Fibroblast of skin of abdomen (primary cell): ENCODE measurements around the gene ASIC1.
A peak's percentile ranks its signal among the peaks of the same experiment; 100 is the strongest.
"Not testable (repeated sequence)": the region's sequence is repeated elsewhere in the genome, so short reads cannot be mapped to it uniquely, and the experiment has no call there.

Experiments
- DNase-seq: peaks from one replicate; pipeline ENCODE4 v3.0.0-alpha.2; 2013

ASIC1 gene

DNA sequence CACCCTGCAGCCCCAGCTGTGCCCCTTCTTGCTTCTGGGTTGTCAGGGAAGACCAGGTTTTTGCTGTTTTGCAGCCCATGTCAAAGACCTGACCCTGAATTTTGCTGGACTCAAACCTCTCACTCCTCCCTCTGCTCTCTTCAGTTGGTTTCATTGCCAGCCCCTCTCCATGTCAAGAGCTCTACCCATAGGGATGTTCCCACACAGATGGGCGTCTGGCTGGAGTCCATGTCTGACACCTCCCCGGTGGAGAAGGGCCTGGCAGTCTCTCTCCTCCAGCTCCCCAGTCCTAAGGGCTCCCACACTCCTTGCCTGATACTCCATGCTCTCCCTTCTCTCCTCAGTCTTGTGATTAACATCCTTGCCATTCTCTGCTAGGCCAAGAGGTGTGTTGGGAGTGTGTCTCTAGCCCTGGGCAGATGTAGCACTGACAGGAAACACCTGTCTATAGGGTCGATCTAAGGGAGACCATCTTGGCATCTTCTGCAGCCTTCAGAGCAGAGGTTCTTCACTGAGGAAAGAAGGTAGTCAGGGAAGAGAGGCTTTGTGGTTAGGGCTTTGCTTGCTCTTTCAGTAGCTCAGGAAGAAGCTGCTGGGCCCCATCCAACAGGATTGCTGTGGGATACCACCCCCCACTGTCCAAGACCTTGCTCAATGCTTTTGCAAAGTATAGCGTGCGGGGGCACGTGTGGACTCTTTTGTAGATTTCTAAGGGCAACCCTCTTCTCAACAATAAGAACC is 4.7 kb downstream of the ASIC1 start:
- DNase-seq: peak; percentile 61

DNA sequence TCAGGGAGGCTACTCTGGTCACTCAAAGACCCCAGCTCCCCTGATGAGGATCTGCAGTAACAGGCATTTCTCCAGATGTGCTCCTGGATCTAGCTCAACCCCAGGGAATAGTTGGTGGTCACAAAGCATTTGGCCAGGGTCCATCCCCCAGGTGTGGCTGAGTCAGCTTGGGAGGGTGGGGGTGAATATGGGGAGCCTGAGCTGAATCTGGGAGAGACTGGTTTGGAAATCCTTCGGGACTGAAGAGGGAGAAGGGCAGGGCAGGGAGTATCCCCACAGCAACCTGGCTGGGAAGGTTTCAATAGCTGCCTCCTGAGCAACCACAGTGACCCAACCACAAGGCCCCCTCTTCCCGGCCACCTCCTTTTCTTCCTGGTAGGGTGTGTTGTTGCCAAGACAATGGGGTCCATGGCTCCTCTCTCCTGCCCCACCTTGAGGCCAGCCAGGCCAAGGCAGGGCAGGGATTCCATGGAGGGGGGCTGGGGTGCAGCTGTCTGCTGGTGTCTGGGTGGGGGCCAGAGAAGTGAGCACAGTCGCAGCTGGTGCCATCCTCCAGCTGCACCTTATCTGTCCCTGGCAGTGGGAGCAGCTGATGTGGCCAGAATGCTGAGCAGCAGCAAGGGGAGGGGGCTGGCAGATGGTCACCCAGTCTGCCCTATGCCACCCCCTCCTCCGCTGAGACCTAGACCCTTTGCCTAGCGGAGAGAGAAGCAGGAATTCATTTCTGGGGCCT is 5.5 kb downstream of the ASIC1 start:
- peak; percentile 34 for DNase-seq

- DNase-seq: peak; percentile 39
Measured at GRCh38 chr12:50065726-50066310, 8.4 kb downstream of the ASIC1 start.

- peak; percentile 93 for DNase-seq
Measured at GRCh38 chr12:50066402-50066801, 9.0 kb downstream of the ASIC1 start.

DNA sequence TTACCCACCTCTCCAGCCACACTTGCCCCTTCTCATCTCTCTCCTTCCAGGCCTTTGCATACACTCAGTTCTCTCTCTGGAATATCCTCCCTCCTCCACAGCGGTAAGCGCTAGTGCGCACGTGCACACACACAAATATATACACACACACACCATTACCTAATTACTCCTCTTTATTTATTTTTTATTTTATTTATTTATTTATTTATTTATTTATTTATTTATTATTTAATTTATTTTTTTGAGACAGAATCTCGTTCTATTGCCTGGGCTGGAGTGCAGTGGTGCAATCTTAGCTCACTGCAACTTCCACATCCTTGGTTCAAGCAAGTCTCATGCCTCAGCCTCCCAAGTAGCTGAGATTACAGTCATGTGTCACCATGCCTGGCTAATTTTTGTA is 11.7 kb downstream of the ASIC1 start:
- DNase-seq: no peak

GRCh38 chr12:50069539-50069938 is 12.1 kb downstream of the ASIC1 start:
- DNase-seq: no peak

DNA sequence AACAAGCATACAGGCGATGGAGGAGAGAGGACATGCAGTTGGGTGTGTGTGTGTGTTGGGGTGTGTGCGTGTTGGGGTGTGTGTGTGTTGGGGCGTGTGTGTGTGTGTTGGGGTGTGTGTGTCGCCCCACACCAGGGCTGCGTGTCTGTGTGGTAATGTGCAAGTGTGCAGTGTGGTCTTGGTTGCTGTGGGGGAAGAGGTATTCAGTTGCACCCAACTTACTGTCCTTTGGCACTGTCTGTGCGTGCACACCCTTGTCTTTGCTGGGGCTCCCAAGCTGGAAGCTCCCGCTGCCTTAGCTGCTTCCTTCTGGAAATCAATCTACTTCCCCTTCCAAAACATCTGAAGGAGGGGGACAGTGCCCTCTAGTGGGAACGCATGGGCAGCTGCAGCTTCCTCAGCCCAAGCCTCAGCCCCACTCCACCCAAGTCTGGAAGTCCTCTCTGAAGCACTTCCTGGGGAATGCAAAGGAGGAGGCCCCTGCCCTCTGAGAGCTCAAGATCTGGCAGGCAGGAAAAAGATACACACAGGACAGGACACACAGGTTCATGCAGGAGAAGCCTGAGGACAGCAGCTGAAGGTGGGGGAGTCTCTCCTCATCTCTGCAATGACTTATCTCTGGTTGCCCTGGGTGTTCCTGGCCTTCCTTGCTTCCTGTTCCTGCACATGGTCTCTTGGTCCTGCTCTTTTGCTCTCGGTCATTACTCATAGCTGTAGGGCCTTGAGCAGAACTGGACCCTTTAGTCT is 13.1 kb downstream of the ASIC1 start:
- peak; percentile 78 for DNase-seq

GRCh38 chr12:50072198-50072907 is 15.0 kb downstream of the ASIC1 start:
- no peak for DNase-seq

DNA sequence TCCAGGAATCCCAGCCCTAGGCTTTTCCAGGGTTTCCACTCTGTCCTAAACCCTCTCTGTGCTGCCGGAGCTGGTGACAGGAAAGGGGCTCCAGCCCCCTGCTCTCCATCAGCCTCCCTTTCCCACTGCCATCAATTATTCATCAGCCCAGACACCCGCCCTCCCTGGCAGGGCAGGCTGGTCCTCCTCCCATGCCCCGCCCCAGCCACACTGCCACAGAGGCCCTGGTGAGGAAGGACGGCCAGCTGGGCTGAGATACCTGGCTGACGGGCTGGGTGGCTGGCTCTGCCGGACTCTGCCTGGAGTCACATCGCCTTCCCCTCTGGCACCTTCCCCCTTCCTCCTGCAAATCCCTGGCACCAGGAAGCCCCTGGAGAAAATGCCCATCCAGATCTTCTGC is 15.8 kb downstream of the ASIC1 start:
- no peak for DNase-seq

GRCh38 chr12:50073712-50074111 is 16.3 kb downstream of the ASIC1 start:
- DNase-seq: no peak

GRCh38 chr12:50074936-50075807 is 17.8 kb downstream of the ASIC1 start:
- DNase-seq: peak; percentile 76

GRCh38 chr12:50075808-50076170 is 18.4 kb downstream of the ASIC1 start:
- DNase-seq: no peak

DNA sequence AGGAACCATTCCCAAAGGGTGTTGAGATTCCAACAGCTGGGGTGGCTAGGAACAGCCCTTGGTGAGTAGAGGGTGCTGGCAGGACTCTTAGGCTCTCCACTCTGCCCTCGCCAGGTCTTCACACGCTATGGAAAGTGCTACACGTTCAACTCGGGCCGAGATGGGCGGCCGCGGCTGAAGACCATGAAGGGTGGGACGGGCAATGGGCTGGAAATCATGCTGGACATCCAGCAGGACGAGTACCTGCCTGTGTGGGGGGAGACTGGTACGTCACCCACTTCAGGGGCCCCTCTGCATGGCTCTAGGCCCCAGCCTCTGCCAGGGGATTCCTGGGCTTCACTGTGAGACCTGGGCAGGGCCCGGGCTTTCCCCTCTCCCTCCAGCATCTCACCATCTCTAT is 19.7 kb downstream of the ASIC1 start:
- DNase-seq: no peak

DNA sequence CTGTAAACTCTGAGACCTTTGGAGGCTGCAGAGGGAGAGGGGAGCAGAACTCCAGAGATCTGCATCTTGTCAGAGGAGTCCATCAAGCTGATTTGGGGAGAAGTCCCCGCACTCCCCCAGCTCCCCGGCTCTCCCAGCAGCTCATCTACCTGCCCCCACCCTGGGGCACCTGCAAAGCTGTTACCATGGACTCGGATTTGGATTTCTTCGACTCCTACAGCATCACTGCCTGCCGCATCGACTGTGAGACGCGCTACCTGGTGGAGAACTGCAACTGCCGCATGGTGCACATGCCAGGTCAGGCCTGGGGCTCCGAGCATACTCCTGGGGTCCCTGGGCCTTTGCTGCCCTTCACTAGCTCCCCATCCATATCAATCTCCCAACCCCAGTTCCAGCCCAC is 20.9 kb downstream of the ASIC1 start:
- no peak for DNase-seq

DNA sequence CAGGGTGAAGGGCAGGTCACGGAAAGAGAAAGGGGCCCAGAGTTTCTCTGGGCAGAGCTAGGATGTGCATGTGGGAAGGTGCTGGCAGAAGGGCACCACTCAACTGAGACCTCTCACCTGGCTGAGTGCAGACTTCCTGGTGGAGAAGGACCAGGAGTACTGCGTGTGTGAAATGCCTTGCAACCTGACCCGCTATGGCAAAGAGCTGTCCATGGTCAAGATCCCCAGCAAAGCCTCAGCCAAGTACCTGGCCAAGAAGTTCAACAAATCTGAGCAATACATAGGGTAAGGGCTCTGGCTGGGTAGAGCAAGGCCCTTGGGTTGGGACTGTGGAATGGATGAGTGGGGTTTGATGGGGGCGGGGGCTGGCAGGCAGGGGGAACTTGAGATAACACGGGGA is 22.4 kb downstream of the ASIC1 start:
- no peak for DNase-seq

DNA sequence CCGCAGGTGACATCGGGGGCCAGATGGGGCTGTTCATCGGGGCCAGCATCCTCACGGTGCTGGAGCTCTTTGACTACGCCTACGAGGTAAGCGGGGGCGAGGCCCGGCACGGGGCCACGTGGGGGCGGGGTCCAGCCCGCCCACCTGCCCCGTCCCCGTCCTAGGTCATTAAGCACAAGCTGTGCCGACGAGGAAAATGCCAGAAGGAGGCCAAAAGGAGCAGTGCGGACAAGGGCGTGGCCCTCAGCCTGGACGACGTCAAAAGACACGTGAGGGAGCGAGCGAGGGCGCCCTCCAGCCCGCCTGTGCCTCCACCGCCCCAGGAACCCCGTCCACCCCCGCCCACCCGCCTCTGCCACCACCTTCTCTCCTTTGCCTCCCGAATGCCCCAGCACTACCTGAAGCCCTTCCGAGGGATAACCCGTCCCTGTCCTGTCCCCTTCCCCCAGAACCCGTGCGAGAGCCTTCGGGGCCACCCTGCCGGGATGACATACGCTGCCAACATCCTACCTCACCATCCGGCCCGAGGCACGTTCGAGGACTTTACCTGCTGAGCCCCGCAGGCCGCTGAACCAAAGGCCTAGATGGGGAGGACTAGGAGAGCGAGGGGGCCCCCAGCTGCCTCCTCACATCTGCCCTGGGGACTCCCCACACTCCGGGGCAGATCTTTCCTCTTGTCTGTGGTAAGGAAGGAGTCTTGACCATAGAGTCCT is 23.9 kb downstream of the ASIC1 start:
- DNase-seq: no peak

- no peak for DNase-seq
Measured at GRCh38 chr12:50082644-50083043, 25.2 kb downstream of the ASIC1 start.

GRCh38 chr12:50083301-50083700 is 25.9 kb downstream of the ASIC1 start:
- no peak for DNase-seq

- not testable (repeated sequence) for DNase-seq
Measured at GRCh38 chr12:50084409-50084774, 27.0 kb downstream of the ASIC1 start.

DNA sequence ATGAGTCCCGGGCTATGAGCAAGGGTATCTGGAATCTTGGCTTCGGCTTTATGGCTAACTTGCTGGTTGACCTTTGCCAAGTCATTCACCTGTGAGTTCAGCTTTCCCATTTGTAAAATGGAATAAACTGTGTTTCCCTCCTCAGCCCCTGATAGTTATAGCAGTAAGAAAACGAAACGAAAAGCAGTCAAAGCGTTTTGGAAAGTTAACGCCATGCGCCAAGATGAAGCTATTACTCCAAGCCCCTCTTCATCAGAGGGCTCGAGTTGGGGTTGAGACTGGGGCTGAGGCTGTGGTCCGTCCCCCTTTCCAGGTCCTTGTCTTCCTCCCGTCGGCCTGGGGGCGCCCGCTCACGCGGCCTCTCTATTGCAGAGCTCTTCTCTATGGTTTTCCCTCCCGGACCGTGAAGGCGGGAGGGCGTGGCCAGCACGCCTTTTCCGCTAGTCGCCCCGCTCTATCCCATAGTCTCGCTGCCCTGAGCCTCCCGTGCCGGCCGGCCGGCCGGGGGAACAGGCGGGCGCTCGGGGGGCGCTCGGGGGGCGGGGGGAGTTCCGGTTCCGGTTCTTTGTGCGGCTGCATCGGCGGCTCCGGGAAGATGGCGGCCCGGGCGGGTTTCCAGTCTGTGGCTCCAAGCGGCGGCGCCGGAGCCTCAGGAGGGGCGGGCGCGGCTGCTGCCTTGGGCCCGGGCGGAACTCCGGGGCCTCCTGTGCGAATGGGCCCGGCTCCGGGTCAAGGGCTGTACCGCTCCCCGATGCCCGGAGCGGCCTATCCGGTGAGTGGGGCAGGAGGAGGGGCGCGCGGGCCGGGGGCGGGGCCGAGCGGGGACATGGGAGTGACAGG is 27.6 kb downstream of the ASIC1 start, which contains the start of gene SMARCD1:
Gene SMARCD1, plus strand, starts transcription at position 568 of the 840 bp plus-strand sequence. Its CDS starts 28 bp downstream, at position 596.
- DNase-seq: peak; percentile 95
